CD8-positive, alpha-beta memory T cell (primary cell): ENCODE measurements around the gene SH3BP4. TPM values are rescaled to one million over a fixed set of nuclear protein-coding genes. Genes with fewer than 3 reads are reported as not detected.

Source experiments
- CTCF ChIA-PET: fragments of 350-600 bp; sonication (Branson Sonifier 250); formaldehyde crosslinking; loops from one replicate; lab custom pipeline; 2021; ENCODE audit warnings: antibody characterized with exemption; lab: Charles Lee
- POLR2A ChIA-PET: fragments of 350-600 bp; sonication (Branson Sonifier 250); formaldehyde crosslinking; loops from one replicate; lab custom pipeline; 2021; ENCODE audit warnings: antibody characterized with exemption; lab: Charles Lee
- DNase-seq, 5 donors: peaks; one replicate each; pipeline versions ENCODE4 v3.0.0 to v3.0.0-alpha.2; 2020 to 2022; ENCODE audit warnings: mixed read lengths in 1 of 5
- H3K27ac ChIP-seq: one replicate; pipeline ENCODE4 v1.7.0; 2013; ENCODE audit warnings: low read depth, mild to moderate bottlenecking, low read length, moderate library complexity
- H3K27me3 ChIP-seq: 2 replicates; pipeline ENCODE4 v1.7.0; 2013; ENCODE audit warnings: low read length, mild to moderate bottlenecking; ENCODE audit not compliant: insufficient read depth, poor library complexity, severe bottlenecking
- H3K36me3 ChIP-seq: 2 replicates; pipeline ENCODE4 v1.7.0; 2013; ENCODE audit warnings: mild to moderate bottlenecking, low read length, moderate library complexity; ENCODE audit not compliant: insufficient read depth
- H3K4me1 ChIP-seq: 2 replicates; pipeline ENCODE4 v1.7.0; 2013; ENCODE audit warnings: mild to moderate bottlenecking, low read length, moderate library complexity; ENCODE audit not compliant: insufficient read depth
- H3K4me3 ChIP-seq: 2 replicates; pipeline ENCODE4 v1.7.0; 2013; ENCODE audit warnings: mild to moderate bottlenecking, low read length
- H3K9me3 ChIP-seq: 2 replicates; pipeline ENCODE4 v1.7.0; 2013; ENCODE audit warnings: mild to moderate bottlenecking, low read length
- H3K27ac Mint-ChIP-seq, 8 donors: one replicate each; pipeline ENCODE4 v1.8.0; 2020 to 2021; ENCODE audit warnings: mixed read lengths in 8 of 8, mild to moderate bottlenecking in 6 of 8, inconsistent platforms in 3 of 8, moderate library complexity in 3 of 8
- H3K27me3 Mint-ChIP-seq, 2 donors: one replicate each; pipeline ENCODE4 v1.8.0; 2020 to 2021; ENCODE audit warnings: mixed read lengths in 2 of 2, mild to moderate bottlenecking in 1 of 2, moderate library complexity in 1 of 2
- H3K36me3 Mint-ChIP-seq, 3 donors: one replicate each; pipeline ENCODE4 v1.8.0; 2020 to 2021; ENCODE audit warnings: mixed read lengths in 3 of 3, inconsistent platforms in 1 of 3, mild to moderate bottlenecking in 1 of 3
- H3K4me1 Mint-ChIP-seq, 3 donors: one replicate each; pipeline ENCODE4 v1.8.0; 2020 to 2021; ENCODE audit warnings: mixed read lengths in 3 of 3, inconsistent platforms in 1 of 3, mild to moderate bottlenecking in 1 of 3
- H3K4me3 Mint-ChIP-seq, 7 donors: one replicate each; pipeline ENCODE4 v1.8.0; 2020 to 2021; ENCODE audit warnings: mixed read lengths in 7 of 7, mild to moderate bottlenecking in 6 of 7, moderate library complexity in 4 of 7, inconsistent platforms in 2 of 7
- H3K9me3 Mint-ChIP-seq, 5 donors: one replicate each; pipeline ENCODE4 v1.8.0; 2020 to 2022; ENCODE audit warnings: mixed read lengths in 5 of 5, mild to moderate bottlenecking in 3 of 5, moderate library complexity in 2 of 5, inconsistent platforms in 1 of 5
- polyA plus RNA-seq: library from polyadenylated mRNA; unstranded; fragments of 300-500 nt; fragmentation: Illumina TruSeq; gene quantifications from one replicate; pipeline ENCODE4 v1.2.3, GENCODE V29; 2021
- total RNA-seq, 2 experiments: library from RNA; stranded (reverse); gene quantifications; one replicate each; pipeline ENCODE4 v1.2.3, GENCODE V29; 2021

The SH3BP4 gene, protein sequence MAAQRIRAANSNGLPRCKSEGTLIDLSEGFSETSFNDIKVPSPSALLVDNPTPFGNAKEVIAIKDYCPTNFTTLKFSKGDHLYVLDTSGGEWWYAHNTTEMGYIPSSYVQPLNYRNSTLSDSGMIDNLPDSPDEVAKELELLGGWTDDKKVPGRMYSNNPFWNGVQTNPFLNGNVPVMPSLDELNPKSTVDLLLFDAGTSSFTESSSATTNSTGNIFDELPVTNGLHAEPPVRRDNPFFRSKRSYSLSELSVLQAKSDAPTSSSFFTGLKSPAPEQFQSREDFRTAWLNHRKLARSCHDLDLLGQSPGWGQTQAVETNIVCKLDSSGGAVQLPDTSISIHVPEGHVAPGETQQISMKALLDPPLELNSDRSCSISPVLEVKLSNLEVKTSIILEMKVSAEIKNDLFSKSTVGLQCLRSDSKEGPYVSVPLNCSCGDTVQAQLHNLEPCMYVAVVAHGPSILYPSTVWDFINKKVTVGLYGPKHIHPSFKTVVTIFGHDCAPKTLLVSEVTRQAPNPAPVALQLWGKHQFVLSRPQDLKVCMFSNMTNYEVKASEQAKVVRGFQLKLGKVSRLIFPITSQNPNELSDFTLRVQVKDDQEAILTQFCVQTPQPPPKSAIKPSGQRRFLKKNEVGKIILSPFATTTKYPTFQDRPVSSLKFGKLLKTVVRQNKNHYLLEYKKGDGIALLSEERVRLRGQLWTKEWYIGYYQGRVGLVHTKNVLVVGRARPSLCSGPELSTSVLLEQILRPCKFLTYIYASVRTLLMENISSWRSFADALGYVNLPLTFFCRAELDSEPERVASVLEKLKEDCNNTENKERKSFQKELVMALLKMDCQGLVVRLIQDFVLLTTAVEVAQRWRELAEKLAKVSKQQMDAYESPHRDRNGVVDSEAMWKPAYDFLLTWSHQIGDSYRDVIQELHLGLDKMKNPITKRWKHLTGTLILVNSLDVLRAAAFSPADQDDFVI
- total RNA-seq (under 1 TPM in 1 of 2 experiments, not detected in 1; 0.18 TPM), polyA plus RNA-seq (not detected)

DNA sequence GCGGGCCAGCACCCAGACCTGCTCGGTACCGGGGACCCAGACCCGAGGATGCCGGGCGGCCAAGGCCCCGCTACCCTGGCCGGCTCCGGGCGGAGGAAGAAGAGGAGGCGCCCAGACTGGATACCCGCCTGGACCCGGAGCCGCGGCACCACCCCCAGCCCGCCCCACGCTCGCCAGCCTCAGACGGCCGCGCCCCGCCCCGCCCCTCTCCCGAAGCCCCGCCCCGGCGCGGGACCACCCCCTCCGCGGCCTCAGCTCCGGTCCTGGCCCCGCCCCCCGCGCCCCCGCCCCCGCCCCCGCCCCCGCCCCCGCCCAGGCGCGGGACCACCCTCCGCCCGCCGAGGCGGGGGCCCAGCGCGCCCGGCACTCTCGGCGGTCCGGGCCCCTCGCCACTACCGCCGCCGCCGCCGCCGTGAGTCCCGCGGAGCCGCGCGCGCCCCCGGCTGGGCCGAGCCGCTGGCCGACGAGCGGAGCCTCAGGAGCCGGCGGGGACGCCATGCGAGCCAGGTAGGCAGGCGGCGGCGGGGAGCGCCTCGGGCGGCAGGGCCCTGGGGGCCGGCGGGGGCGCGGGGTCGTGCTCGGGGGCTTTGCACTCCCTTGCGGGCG is at the start of gene SH3BP4:
Gene SH3BP4, plus strand, starts transcription at position 354 of the 606 bp plus-strand sequence. CDS start 82,986 bp downstream, outside the sequence.
- peaks cover 24% of the 10 kb centered on the region for H3K27me3 ChIP-seq

DNA sequence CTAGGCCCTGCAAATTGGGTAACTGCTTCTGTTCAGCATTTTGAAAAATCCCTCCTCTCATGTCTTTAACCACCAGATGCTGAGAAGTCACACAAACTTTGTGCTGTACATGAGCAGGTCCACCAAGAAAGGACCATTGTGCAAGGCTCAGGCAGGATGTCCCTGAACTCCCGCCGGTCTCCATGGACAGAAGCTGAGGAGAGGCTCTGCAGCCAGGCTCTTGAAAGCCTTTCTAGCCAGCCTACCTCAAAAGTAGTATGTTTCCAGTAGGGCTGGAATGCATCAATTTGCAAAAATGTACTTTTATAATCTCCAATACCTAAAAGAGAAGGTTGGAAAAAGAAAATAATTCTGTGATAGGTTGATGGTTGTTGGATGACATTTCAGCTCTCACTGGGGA is 47.0 kb upstream of the SH3BP4 start:
- POLR2A ChIA-PET: no interaction called here
- H3K27ac Mint-ChIP-seq: no peak overlapping the region
- no peak for DNase-seq
- H3K36me3 ChIP-seq: no peaks in the 10 kb centered on the region
- no peaks in the 10 kb centered on the region for H3K9me3 ChIP-seq
- no peak overlapping the region for H3K4me3 Mint-ChIP-seq
- no peak overlapping the region for H3K4me3 ChIP-seq
- no peaks in the 10 kb centered on the region for H3K4me1 ChIP-seq
- no peaks in the 10 kb centered on the region for H3K27me3 ChIP-seq
- peaks cover 0 to 7% of the 10 kb centered on the region in 2 donors for H3K27me3 Mint-ChIP-seq
- H3K27ac ChIP-seq: no peak overlapping the region
- H3K9me3 Mint-ChIP-seq: no peaks in the 10 kb centered on the region
- CTCF ChIA-PET: no interaction called here
- no peaks in the 10 kb centered on the region for H3K36me3 Mint-ChIP-seq
- H3K4me1 Mint-ChIP-seq: no peaks in the 10 kb centered on the region

More for the DNA sequence above, at the start of gene SH3BP4:
- Mint-ChIP-seq H3K27ac (no peak within 1 kb of the TSS), H3K4me1 (peaks cover 7 to 22% (median 12%) of the 10 kb centered on the region in 3 donors), H3K27me3 (peaks cover 45 to 82% of the 10 kb centered on the region in 2 donors), H3K9me3 (peaks cover 0 to 4% (median 0%) of the 10 kb centered on the region in 5 donors), H3K36me3 (no peaks in the 10 kb centered on the region), H3K4me3 (peak within 1 kb of the TSS; percentile 50 to 81 (median 76))
- DNase-seq: no peak
- ChIA-PET POLR2A (no interaction called here), CTCF (no interaction called here)
- no peaks in the 10 kb centered on the region for H3K9me3 ChIP-seq
- no peak within 1 kb of the TSS for H3K27ac ChIP-seq
- no peaks in the 10 kb centered on the region for H3K4me1 ChIP-seq
- H3K36me3 ChIP-seq: no peaks in the 10 kb centered on the region
- H3K4me3 ChIP-seq: no peak within 1 kb of the TSS

GRCh38 chr2:234905547-234906265 is 46.1 kb upstream of the SH3BP4 start:
- H3K9me3 ChIP-seq: no peaks in the 10 kb centered on the region
- H3K36me3 Mint-ChIP-seq: no peaks in the 10 kb centered on the region
- no peak overlapping the region for H3K27ac Mint-ChIP-seq
- H3K27me3 ChIP-seq: no peaks in the 10 kb centered on the region
- CTCF ChIA-PET: no interaction called here
- POLR2A ChIA-PET: no interaction called here
- no peak overlapping the region for H3K4me3 Mint-ChIP-seq
- H3K27ac ChIP-seq: no peak overlapping the region
- H3K4me1 ChIP-seq: no peaks in the 10 kb centered on the region
- no peaks in the 10 kb centered on the region for H3K9me3 Mint-ChIP-seq
- peaks cover 0 to 5% (median 0%) of the 10 kb centered on the region in 3 donors for H3K4me1 Mint-ChIP-seq
- no peaks in the 10 kb centered on the region for H3K36me3 ChIP-seq
- no peak for DNase-seq
- no peak overlapping the region for H3K4me3 ChIP-seq
- peaks cover 0 to 3% of the 10 kb centered on the region in 2 donors for H3K27me3 Mint-ChIP-seq

GRCh38 chr2:234910186-234910679 is 41.6 kb upstream of the SH3BP4 start:
- H3K27me3 Mint-ChIP-seq: peaks cover 5 to 12% of the 10 kb centered on the region in 2 donors
- no peaks in the 10 kb centered on the region for H3K36me3 Mint-ChIP-seq
- DNase-seq: no peak
- H3K27ac Mint-ChIP-seq: no peak overlapping the region
- peaks cover 0 to 5% (median 0%) of the 10 kb centered on the region in 3 donors for H3K4me1 Mint-ChIP-seq
- CTCF ChIA-PET: no interaction called here
- Histone ChIP-seq H3K4me3 (no peak overlapping the region), H3K36me3 (no peaks in the 10 kb centered on the region), H3K27me3 (no peaks in the 10 kb centered on the region), H3K9me3 (no peaks in the 10 kb centered on the region), H3K27ac (no peak overlapping the region), H3K4me1 (no peaks in the 10 kb centered on the region)
- POLR2A ChIA-PET: no interaction called here
- H3K4me3 Mint-ChIP-seq: no peak overlapping the region
- no peaks in the 10 kb centered on the region for H3K9me3 Mint-ChIP-seq

DNA sequence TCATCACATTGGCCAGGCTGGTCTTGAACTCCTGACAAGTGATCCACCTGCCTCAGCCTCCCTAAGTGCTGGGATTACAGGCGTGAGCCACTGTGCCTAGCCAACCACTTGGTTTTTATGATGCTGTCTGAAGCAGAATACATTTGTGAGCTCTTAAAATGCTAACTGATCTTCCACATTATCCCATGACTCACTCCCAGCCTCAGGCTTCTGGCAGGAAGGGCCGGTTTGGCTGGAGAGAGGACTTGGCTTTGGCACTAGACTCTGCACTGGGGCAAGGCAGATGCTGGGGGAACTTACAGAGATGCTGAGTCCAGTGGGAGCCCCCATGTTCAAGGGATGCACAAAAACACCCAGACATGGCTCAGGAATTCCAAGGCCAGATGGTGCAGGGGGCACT is 40.5 kb upstream of the SH3BP4 start:
- H3K36me3 Mint-ChIP-seq: peaks cover 0 to 5% (median 0%) of the 10 kb centered on the region in 3 donors
- Histone ChIP-seq H3K27ac (no peak overlapping the region), H3K9me3 (no peaks in the 10 kb centered on the region), H3K4me3 (no peak overlapping the region), H3K36me3 (no peaks in the 10 kb centered on the region), H3K27me3 (no peaks in the 10 kb centered on the region), H3K4me1 (no peaks in the 10 kb centered on the region)
- POLR2A ChIA-PET: no interaction called here
- H3K27ac Mint-ChIP-seq: no peak overlapping the region
- CTCF ChIA-PET: no interaction called here
- H3K4me3 Mint-ChIP-seq: no peak overlapping the region
- H3K9me3 Mint-ChIP-seq: no peaks in the 10 kb centered on the region
- DNase-seq: no peak
- peaks cover 6 to 18% of the 10 kb centered on the region in 2 donors for H3K27me3 Mint-ChIP-seq
- peaks cover 0 to 5% (median 0%) of the 10 kb centered on the region in 3 donors for H3K4me1 Mint-ChIP-seq

DNA sequence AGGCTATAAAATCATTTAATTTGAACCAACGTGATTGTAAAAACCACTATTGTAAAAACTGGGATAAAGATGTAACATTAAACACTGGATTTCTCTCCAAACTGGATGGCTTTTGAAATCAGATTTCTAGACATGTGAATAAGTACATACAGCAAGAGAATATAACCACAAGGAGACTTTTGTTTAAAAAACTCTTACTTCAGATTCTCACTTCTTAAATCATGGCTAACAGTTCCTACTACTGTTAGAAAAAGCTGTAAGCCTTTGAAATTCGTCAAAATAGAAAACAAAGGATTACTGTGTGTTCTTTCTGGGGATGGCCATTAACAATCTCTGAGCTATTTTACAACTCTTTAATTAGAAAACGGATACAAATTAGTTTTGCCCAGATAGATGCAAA is 39.4 kb upstream of the SH3BP4 start:
- no peak for DNase-seq
- Histone ChIP-seq H3K4me1 (no peaks in the 10 kb centered on the region), H3K27me3 (no peaks in the 10 kb centered on the region), H3K36me3 (no peaks in the 10 kb centered on the region), H3K27ac (no peak overlapping the region), H3K9me3 (no peaks in the 10 kb centered on the region), H3K4me3 (no peak overlapping the region)
- Mint-ChIP-seq H3K27ac (no peak overlapping the region), H3K4me3 (no peak overlapping the region), H3K27me3 (peaks cover 8 to 21% of the 10 kb centered on the region in 2 donors), H3K9me3 (no peaks in the 10 kb centered on the region), H3K4me1 (peaks cover 0 to 5% (median 0%) of the 10 kb centered on the region in 3 donors), H3K36me3 (peaks cover 0 to 5% (median 0%) of the 10 kb centered on the region in 3 donors)
- ChIA-PET POLR2A (no interaction called here), CTCF (no interaction called here)

- DNase-seq: no peak
- CTCF ChIA-PET: no interaction called here
- Histone ChIP-seq H3K9me3 (no peaks in the 10 kb centered on the region), H3K4me3 (no peak overlapping the region), H3K4me1 (no peaks in the 10 kb centered on the region), H3K27me3 (no peaks in the 10 kb centered on the region), H3K27ac (no peak overlapping the region), H3K36me3 (no peaks in the 10 kb centered on the region)
- Mint-ChIP-seq H3K27ac (no peak overlapping the region), H3K4me3 (no peak overlapping the region), H3K27me3 (peaks cover 10 to 21% of the 10 kb centered on the region in 2 donors), H3K9me3 (no peaks in the 10 kb centered on the region), H3K36me3 (peaks cover 0 to 5% (median 0%) of the 10 kb centered on the region in 3 donors), H3K4me1 (peaks cover 0 to 5% (median 0%) of the 10 kb centered on the region in 3 donors)
- POLR2A ChIA-PET: no interaction called here
Observed at GRCh38 chr2:234913208-234913626, 38.6 kb upstream of the SH3BP4 start.
